ENCODE data around the gene SPRY1.

The SPRY1 gene

GRCh38 chr4:123380728-123381716 is 15.6 kb upstream of the SPRY1 start:
- DNase-seq: peak in 1 of 2 experiments; percentile 72

GRCh38 chr4:123381996-123382395 is 14.6 kb upstream of the SPRY1 start:
- no peak for DNase-seq

DNA sequence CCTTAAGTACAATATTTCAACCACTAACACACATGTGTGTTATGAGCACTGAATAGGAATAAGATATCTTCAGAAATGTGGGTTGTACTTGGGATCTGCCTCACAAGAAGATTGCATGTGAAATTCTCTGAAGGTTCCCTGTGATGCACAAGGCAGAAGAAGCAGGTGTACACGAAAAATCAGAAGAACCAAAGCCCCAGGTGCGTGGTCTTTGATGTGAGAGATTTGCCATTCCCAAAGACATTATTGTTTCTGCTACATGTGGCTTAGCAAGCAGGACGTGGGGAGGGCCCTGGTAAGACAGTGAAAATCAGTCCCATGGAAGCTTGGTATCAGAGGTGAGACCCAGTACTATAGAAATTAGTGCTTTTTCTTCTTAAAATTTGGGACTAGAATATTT is 13.0 kb upstream of the SPRY1 start:
- no peak for DNase-seq

DNA sequence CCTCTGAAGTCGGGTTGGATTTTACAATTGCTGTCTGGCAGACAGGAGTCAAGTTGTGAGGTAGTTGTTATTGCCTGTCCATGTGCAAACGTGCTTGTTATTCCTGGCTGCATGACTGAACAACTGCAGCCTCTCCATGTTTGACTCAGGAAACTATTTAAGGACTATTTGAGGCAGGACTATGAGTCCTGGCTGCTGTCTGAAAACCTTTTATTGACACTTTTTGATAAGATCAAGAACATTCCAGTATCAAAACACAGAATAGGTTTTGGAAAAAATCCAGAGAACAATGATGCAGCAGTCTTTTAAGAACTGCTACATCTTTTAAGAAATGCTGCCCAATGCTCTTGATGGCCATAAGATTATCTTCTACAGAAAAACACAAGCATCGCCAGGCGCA is 10.0 kb upstream of the SPRY1 start:
- no peak for DNase-seq

- DNase-seq: peak; percentile 7 to 49
Observed at GRCh38 chr4:123390846-123391456, 5.6 kb upstream of the SPRY1 start.

GRCh38 chr4:123393721-123394120 is 2.9 kb upstream of the SPRY1 start:
- no peak for DNase-seq

DNA sequence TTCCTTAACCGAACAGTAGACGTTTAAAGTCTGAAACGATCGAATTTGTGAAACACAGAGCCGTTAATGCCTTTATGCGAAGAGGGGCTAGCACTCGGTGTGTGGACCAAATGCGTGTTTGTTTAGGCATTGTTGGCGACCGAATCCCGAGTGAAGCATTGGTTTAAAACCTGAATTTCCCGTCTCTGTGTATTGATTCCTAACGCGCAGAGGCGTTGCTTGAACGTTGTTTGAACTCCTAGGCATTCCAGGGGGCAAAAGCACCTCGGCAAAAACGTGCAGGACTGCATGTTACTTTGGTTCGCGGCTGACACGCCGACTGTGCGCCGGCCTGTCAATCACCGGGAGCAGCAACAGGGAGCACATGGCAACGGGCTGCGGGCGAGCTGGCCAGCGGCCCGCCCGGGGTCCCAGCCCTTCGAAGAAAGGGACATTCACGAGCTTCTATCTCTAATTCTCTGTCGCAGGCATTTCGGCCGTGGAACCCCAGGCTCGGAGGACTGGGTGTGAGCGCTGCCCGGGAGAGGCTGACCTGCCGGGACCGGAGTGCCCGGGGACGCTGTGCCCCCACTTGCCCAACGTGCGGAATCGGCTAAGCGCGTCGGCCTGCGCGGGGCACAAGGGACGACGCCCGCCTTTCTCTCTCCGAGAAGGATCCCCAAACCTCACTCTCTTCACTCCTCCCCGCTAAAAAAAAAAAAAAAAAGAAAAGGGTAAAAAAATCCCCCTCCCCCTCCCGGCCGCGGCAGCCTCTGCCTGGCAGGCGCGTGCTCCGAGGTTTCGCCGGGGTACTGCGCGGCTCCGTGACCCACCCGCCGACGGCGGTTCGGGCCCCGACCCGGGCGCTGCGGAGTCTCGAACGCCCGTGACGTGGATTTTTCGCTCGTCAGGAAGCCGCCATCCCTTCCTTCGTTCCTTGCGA is 810 bp downstream of the SPRY1 start:
- DNase-seq: peak; percentile 73 to 80

DNA sequence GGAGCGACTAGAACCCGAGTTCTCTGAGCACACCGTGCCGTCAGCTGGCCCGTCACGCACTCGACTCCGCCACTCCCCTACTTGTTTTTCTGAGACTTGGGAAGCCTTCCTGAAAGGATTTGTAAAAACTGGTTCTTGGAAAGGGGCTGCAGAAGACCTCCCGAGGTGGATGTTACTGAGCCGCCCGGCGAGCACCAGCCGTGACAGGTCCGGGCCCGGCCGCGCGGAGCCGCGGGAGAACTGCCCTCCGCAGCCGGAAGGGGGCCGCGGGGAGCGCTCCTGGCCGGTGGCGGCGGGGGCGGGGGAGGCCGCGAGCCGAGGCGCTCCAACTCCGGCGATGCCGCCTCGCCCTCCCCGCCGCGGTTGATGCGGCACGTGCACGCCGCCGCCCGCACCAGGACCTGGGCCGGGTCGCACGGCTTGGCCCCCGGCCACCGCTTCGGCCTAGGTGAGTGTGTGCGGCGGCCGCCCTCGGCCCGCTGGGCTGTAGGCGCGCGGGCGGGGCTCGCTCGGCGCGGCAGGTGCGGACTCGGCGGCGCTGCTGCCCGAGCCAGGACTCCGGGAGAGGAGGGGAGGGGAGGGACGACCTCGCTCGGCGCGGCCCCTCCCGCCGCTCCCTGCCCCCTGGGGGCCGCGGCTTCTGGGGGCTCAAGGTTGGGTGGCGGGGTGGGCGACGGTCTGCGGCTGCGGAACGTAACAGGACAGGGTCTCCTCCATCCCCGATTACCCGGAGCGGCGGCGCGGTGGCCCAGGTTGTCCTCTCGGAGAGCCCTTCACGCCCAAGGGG is 1.7 kb downstream of the SPRY1 start:
- DNase-seq: peak; percentile 24 to 88

DNA sequence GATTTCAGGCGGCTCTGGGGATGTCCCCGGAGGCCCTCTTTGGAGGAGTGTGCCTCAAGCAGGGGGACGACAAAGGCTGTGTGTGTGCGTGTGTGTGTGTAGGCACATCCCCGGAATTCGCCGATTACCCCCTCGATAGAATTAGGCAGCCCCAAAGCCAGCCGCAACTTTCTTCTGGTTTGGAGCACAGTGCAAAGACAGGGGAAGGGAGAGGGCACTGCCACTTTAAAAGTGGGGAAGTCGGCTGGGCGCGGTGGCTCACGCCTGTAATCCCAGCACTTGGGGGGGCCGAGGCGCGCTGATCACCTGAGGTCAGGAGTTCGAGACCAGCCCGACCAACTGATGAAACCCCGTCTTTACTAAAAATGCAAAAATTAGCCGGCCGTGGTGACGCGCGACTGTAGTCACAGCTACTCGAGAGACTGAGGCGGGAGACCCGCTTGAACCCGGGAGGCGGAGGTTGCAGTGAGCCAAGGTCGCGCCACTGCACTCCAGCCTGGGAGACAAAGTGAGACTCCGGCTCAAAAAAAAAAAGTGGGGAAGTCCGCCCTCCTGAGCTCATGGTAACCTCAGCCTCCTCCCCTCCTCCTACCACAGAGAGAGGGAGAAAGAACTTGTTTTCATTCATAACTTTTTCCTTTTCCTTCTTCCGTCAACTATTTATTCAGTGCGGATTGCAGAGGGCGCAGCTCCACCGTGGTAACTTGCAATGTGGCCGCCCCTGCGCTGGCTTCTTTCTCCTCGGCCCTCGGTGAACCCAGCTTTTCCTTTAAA is 2.4 kb downstream of the SPRY1 start:
- peak; percentile 49 to 82 for DNase-seq

DNA sequence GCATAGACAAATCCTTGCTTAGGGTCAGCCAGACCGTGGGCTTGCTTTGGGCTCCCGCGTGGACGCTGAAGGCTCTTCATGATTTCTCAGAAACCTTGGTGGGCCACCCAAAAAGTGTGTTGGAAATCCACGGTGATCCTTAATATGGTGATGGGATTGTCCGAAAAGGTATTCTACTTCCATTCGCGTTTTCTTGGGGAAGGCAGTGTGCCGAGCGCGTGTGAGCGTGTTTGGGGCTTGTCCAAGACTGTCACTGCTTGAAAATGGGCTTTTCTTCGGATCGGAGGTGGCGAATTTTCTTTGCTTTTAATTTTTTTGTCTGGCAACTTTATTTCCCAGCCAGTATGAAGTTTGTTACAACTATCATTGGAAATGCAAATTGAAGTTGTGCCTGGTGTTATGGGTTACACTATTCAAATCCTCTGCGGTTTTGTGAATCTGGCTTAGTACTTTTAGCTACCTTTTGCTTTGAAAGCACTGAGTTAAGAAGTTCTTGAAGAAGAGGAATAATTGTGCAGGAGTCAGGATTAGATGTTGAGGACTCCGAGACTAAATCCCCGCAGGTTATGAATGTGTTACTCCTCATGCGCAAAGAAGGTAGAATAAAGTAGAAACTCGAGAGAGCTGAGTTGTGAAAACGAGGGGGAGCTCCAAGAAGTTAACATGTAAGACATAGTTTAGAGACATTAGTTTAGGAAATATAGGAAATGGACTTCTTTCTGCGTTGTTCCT is 3.2 kb downstream of the SPRY1 start:
- peak; percentile 24 to 60 for DNase-seq

GRCh38 chr4:123401271-123402120 is 4.9 kb downstream of the SPRY1 start:
- DNase-seq: no peak

DNA sequence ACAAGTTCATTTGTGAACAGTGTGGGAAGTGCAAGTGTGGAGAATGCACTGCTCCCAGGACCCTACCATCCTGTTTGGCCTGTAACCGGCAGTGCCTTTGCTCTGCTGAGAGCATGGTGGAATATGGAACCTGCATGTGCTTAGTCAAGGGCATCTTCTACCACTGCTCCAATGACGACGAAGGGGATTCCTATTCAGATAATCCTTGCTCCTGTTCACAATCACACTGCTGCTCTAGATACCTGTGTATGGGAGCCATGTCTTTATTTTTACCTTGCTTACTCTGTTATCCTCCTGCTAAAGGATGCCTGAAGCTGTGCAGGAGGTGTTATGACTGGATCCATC is 5.5 kb downstream of the SPRY1 start:
- DNase-seq: no peak

DNA sequence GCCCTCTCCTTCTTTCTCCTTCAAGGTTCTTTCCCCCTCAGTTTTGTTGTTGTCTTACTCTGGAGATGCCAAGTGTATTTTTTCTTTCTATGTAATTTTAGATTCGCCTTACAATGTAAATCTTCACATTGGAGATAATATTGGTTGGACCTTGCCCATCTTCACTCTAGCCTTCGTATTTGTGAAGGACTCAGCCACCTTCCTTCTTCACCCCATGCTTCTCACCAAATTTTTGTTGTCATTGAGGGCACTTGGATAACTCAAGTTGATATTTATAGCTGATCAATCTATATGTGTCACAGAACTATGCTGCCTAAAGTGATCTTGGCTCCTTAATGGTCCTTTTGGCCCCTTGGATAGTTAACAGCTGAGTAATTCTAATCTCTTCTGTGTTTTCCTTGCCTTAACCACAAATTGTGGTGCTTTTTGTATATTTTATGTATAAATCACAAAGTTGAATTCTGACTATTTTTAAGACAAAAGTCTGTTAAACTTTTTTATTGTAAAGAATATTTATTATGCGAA is 6.5 kb downstream of the SPRY1 start:
- no peak for DNase-seq

- no peak for DNase-seq
Observed at GRCh38 chr4:123404533-123404932, 7.9 kb downstream of the SPRY1 start.

GRCh38 chr4:123405267-123405865 is 8.8 kb downstream of the SPRY1 start:
- no peak for DNase-seq

DNA sequence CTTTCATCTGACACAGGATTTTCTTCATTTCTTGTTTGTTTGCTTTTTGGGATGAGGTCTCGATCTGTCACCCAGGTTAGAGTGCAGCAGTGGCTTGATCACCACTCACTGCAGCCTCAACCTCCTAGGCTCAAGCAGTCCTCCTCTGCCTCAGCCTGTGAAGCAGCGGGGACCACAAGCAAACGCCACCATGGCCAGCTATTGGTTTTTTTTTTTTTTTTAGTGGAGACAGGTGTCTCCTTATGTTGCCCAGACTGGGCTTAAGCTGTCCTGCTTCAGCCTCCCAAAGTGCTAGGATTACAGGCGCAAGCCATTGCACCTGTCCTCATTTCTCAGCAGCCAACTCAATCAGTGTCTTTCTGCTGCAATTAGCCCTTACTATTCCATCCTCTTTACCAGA is 10.3 kb downstream of the SPRY1 start:
- DNase-seq: no peak

DNA sequence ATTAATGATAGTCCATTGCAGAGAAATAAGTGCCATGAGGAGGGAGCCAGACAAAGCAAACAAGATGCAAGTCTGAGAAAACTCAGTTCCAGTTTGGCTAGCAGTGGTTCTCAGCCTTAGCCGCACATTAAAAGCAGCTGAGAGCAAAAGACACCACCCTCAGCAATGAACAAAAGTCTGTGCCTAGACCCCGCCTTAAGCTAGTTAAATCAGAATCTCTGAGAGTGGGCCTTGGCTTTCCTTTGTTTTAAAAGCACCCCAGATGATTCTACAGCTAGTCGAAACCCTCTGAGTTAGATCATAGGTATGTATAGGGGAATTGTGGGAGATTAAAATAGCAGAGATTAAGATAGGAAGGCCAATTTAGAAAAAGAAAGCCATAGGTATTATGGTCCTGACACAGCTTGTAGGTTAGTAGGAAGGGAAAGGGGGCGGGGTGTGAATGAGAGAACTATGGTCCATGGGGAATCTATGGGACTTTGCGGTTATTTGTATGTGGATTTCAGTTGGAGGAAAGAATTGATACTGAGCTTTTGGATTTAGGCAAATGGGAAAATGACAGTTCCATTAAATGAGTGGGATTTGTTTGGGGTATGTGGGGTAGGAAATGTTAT is 12.0 kb downstream of the SPRY1 start:
- no peak for DNase-seq

- no peak for DNase-seq
Observed at GRCh38 chr4:123409334-123409733, 12.7 kb downstream of the SPRY1 start.

GRCh38 chr4:123411514-123411913 is 14.9 kb downstream of the SPRY1 start:
- no peak for DNase-seq

Measured in NCI-H526 (cell line).